Smooth muscle cell (in vitro differentiated cells): ENCODE results near the gene TMSB10. TPM values are rescaled to one million over a fixed set of nuclear protein-coding genes. Genes with fewer than 3 reads are reported as not detected.

ENCODE experiments used
- DNase-seq: peaks from one replicate; lab custom pipeline; 2025; ENCODE audit not compliant: unreplicated experiment; lab: John Stamatoyannopoulos, UW
- H2AFZ ChIP-seq: fragments of 200-600 bp; sonication (generic); 2 replicates; pipeline ENCODE4 v1.6.0; 2016; ENCODE audit warnings: antibody characterized with exemption, low read depth, mild to moderate bottlenecking
- H3F3A ChIP-seq: fragments of 200-600 bp; sonication (generic); 2 replicates; pipeline ENCODE4 v1.6.0; 2017; ENCODE audit warnings: antibody characterized with exemption, low read depth
- H3K27ac ChIP-seq: fragments of 200-600 bp; sonication (generic); 2 replicates; pipeline ENCODE4 v1.5.1; 2016; ENCODE audit warnings: low read depth, mild to moderate bottlenecking
- H3K27me3 ChIP-seq: fragments of 200-600 bp; sonication (generic); 2 replicates; pipeline ENCODE4 v1.6.1; 2016; ENCODE audit warnings: low read depth, mild to moderate bottlenecking
- H3K36me3 ChIP-seq: fragments of 200-600 bp; sonication (generic); 2 replicates; pipeline ENCODE4 v1.5.1; 2016; ENCODE audit warnings: low read depth
- H3K4me1 ChIP-seq: fragments of 200-600 bp; sonication (generic); 2 replicates; pipeline ENCODE4 v1.5.1; 2016; ENCODE audit warnings: low read depth
- H3K4me2 ChIP-seq: fragments of 200-600 bp; sonication (generic); 2 replicates; pipeline ENCODE4 v1.6.0; 2016; ENCODE audit warnings: mild to moderate bottlenecking
- H3K4me3 ChIP-seq: fragments of 200-600 bp; sonication (generic); 2 replicates; pipeline ENCODE4 v1.5.1; 2016; ENCODE audit warnings: mild to moderate bottlenecking
- H3K79me2 ChIP-seq: fragments of 200-600 bp; sonication (generic); 2 replicates; pipeline ENCODE4 v1.6.0; 2016; ENCODE audit warnings: low read depth, mild to moderate bottlenecking
- H3K9ac ChIP-seq: fragments of 200-600 bp; sonication (generic); 2 replicates; pipeline ENCODE4 v1.6.0; 2016; ENCODE audit warnings: low read depth
- H3K9me3 ChIP-seq: fragments of 200-600 bp; sonication (generic); replicated peaks from 2 replicates; pipeline ENCODE4 v1.5.1; 2016; ENCODE audit warnings: low read depth
- H4K20me1 ChIP-seq: fragments of 200-600 bp; sonication (generic); 2 replicates; pipeline ENCODE4 v1.6.0; 2016; ENCODE audit warnings: low read depth
- WGBS: methylation state at CpG from one replicate; pipeline ENCODE4 v1.1.7; 2016; ENCODE audit warnings: low lambda C conversion rate; 5-methylcytosine and 5-hydroxymethylcytosine counted together
- polyA plus RNA-seq: library from polyadenylated mRNA; unstranded; fragments of >200 nt; fragmentation: Nextera tagmentation; extraction: Ambion mirVana; gene quantifications from 2 replicates; pipeline ENCODE4 v1.2.1, GENCODE V29; 2016
- total RNA-seq: library from RNA; depleted of rRNA; stranded (reverse); fragments of >200 nt; gene quantifications from 2 replicates; pipeline ENCODE4 v1.2.3, GENCODE V29; 2014
- TF ChIP-seq, protein P1 (sequence below): fragments of 200-600 bp; sonication (generic); IDR thresholded peaks from 2 replicates; pipeline ENCODE4 v1.5.1; 2017; ENCODE audit warnings: borderline replicate concordance, mild to moderate bottlenecking, antibody characterized with exemption; ENCODE audit not compliant: insufficient read depth, poor library complexity, severe bottlenecking

TMSB10 gene
- total and polyA plus RNA-seq, 2 experiments from 2014 or later: 5,517 to 8,051 TPM

DNA sequence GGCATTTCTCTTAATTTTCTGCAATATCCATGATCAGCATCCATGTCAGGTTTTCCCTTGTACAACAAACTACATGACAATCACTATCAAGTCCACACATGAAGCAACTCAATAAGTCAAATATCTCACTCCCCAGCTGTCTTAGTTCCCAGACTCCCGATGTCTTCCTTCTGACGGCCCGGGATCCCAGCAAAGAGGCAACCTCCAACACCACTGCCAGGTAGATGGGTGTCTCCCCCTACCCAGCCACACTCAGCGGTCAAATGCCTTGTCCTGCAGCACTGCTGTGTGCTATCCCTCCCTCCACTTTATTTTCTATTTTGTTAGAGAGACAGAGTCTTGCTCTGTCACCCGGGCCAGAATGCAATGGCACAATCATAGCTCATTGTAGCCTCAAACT, 47.9 kb upstream of the TMSB10 start:
- H3K4me3 ChIP-seq: no peak overlapping the region
- no peak overlapping the region for H3K9ac ChIP-seq
- H3K9me3 ChIP-seq: no peaks in the 10 kb centered on the region
- TF ChIP-seq, protein P1, sequence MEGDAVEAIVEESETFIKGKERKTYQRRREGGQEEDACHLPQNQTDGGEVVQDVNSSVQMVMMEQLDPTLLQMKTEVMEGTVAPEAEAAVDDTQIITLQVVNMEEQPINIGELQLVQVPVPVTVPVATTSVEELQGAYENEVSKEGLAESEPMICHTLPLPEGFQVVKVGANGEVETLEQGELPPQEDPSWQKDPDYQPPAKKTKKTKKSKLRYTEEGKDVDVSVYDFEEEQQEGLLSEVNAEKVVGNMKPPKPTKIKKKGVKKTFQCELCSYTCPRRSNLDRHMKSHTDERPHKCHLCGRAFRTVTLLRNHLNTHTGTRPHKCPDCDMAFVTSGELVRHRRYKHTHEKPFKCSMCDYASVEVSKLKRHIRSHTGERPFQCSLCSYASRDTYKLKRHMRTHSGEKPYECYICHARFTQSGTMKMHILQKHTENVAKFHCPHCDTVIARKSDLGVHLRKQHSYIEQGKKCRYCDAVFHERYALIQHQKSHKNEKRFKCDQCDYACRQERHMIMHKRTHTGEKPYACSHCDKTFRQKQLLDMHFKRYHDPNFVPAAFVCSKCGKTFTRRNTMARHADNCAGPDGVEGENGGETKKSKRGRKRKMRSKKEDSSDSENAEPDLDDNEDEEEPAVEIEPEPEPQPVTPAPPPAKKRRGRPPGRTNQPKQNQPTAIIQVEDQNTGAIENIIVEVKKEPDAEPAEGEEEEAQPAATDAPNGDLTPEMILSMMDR: no peak
- H3K36me3 ChIP-seq: no peaks in the 10 kb centered on the region
- H3K4me2 ChIP-seq: no peak overlapping the region
- no peak for DNase-seq
- H3K27me3 ChIP-seq: peaks cover 10% of the 10 kb centered on the region
- no peaks in the 10 kb centered on the region for H3K79me2 ChIP-seq
- H3F3A ChIP-seq: no peaks in the 10 kb centered on the region
- no peaks in the 10 kb centered on the region for H4K20me1 ChIP-seq
- 92% methylated on average over 5 of the region's 5 CpGs for WGBS
- H2AFZ ChIP-seq: no peak overlapping the region
- H3K27ac ChIP-seq: no peak overlapping the region
- H3K4me1 ChIP-seq: no peaks in the 10 kb centered on the region

DNA sequence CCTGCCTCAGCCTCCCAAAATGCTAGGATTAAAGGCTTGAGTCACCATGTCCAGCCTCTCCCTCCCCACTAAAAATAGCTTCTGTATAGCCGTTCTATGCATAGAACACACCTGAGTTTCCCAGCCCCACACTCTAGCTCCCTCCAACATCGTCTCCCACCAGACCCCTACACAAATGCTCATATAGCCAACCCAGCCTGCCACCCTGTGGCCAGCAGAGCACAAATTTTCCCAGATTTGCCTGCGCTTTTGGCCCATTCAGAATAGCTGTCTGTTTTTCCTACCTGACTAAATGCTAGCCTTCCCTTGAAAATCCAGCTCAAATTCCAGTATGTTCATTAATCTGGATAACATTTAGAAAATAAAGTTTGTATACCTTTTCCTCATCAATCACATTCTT, 47.3 kb upstream of the TMSB10 start:
- Histone ChIP-seq H3K9ac (no peak overlapping the region), H3F3A (no peaks in the 10 kb centered on the region), H3K79me2 (no peaks in the 10 kb centered on the region), H3K36me3 (no peaks in the 10 kb centered on the region), H3K4me2 (no peak overlapping the region), H4K20me1 (no peaks in the 10 kb centered on the region), H3K4me3 (no peak overlapping the region), H3K4me1 (no peaks in the 10 kb centered on the region), H3K9me3 (no peaks in the 10 kb centered on the region), H3K27me3 (peaks cover 10% of the 10 kb centered on the region), H2AFZ (no peak overlapping the region), H3K27ac (no peak overlapping the region)
- WGBS: 70% methylated on average over 3 of the region's 3 CpGs
- DNase-seq: no peak
- TF ChIP-seq, protein P1: peak; percentile 12

- no peaks in the 10 kb centered on the region for H3K79me2 ChIP-seq
These were observed 46.5 kb upstream of the TMSB10 start for GRCh38 chr2:84858937-84859336.

DNA sequence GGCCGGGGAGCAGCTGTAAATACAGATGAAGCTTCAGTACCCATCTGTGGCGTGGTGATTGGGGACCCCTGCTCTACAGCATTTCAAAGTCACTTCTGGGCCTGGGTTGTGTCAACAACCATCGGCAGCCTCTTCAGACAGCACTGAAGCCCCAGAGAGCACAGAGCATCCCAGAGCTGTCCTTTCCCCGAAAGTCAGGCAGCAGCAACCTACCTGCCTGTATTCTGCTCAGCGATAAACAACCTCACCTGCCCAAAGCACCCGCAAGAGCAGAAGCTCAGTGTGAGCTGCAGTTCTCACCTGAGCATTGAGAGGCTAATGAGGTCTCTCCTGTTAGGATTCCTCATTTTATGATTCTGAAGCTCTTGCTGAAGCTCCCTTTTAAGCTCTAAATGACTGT, 43.9 kb upstream of the TMSB10 start:
- Histone ChIP-seq H3K4me2 (no peak overlapping the region), H3K4me1 (no peaks in the 10 kb centered on the region), H3K4me3 (no peak overlapping the region), H3K9ac (no peak overlapping the region), H3F3A (no peaks in the 10 kb centered on the region), H3K79me2 (no peaks in the 10 kb centered on the region), H4K20me1 (no peaks in the 10 kb centered on the region), H3K36me3 (no peaks in the 10 kb centered on the region), H3K27ac (no peak overlapping the region), H2AFZ (no peak overlapping the region), H3K27me3 (no peaks in the 10 kb centered on the region), H3K9me3 (no peaks in the 10 kb centered on the region)
- no peak for DNase-seq
- TF ChIP-seq, protein P1: no peak
- 74% methylated on average over 6 of the region's 6 CpGs for WGBS

More at GRCh38 chr2:84858937-84859336, 46.5 kb upstream of the TMSB10 start:
- Histone ChIP-seq H3K9me3 (no peaks in the 10 kb centered on the region), H3K4me1 (no peaks in the 10 kb centered on the region), H3K27ac (no peak overlapping the region), H3K27me3 (peaks cover 10% of the 10 kb centered on the region), H3F3A (no peaks in the 10 kb centered on the region), H3K9ac (no peak overlapping the region), H2AFZ (no peak overlapping the region), H3K36me3 (no peaks in the 10 kb centered on the region), H3K4me3 (no peak overlapping the region), H3K4me2 (no peak overlapping the region), H4K20me1 (no peaks in the 10 kb centered on the region)
- WGBS: 92% methylated on average over 3 of the region's 3 CpGs
- no peak for DNase-seq
- TF ChIP-seq, protein P1: no peak
